ENCODE results near the gene ADSL. TPM values are rescaled to one million over a fixed set of nuclear protein-coding genes. Genes with fewer than 3 reads are reported as not detected.
A peak's percentile ranks its signal among the peaks of the same experiment; 100 is the strongest.

Gene ADSL
- total RNA-seq, 1 donor from 2014 or later = 107 TPM

DNA sequence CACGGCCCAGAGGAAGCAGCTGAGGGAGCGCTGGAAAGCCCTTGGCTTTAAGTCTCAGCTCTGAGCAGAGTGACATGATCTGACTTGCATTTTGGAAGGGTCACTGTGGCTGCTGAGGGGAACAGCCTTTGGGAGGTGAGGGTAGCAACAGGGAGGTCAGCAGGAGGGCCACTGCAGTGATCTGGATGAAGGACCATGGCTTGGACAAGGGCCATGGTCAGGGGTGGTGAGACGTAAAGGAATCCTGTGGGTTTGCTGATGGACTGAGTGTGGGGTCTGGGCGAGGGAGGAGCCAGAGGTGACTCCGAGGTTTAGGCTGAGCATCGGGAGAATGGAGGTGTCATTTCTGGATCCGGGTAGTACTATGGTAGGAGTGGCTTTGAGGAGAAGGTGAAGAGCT is 57.4 kb downstream of the ADSL start:
- TF ChIP-seq, protein P1, sequence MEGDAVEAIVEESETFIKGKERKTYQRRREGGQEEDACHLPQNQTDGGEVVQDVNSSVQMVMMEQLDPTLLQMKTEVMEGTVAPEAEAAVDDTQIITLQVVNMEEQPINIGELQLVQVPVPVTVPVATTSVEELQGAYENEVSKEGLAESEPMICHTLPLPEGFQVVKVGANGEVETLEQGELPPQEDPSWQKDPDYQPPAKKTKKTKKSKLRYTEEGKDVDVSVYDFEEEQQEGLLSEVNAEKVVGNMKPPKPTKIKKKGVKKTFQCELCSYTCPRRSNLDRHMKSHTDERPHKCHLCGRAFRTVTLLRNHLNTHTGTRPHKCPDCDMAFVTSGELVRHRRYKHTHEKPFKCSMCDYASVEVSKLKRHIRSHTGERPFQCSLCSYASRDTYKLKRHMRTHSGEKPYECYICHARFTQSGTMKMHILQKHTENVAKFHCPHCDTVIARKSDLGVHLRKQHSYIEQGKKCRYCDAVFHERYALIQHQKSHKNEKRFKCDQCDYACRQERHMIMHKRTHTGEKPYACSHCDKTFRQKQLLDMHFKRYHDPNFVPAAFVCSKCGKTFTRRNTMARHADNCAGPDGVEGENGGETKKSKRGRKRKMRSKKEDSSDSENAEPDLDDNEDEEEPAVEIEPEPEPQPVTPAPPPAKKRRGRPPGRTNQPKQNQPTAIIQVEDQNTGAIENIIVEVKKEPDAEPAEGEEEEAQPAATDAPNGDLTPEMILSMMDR (IDR thresholded peaks at IDR 0.05; ENCODE audit: unreplicated experiment) = no peak
- Mint-ChIP-seq H3K9me3 (ENCODE audit: unreplicated experiment) (no peaks in the 10 kb centered on the region), H3K27ac (ENCODE audit: unreplicated experiment) (peak overlapping the region; percentile 81), H3K4me3 (ENCODE audit: unreplicated experiment) (peak overlapping the region; percentile 20), H3K36me3 (ENCODE audit: low read depth, unreplicated experiment) (peaks cover 40% of the 10 kb centered on the region), H3K4me1 (ENCODE audit: unreplicated experiment) (peaks cover 14% of the 10 kb centered on the region), H3K27me3 (ENCODE audit: unreplicated experiment) (peaks cover 18% of the 10 kb centered on the region)
- no peak for DNase-seq (ENCODE audit: low spot score)

DNA sequence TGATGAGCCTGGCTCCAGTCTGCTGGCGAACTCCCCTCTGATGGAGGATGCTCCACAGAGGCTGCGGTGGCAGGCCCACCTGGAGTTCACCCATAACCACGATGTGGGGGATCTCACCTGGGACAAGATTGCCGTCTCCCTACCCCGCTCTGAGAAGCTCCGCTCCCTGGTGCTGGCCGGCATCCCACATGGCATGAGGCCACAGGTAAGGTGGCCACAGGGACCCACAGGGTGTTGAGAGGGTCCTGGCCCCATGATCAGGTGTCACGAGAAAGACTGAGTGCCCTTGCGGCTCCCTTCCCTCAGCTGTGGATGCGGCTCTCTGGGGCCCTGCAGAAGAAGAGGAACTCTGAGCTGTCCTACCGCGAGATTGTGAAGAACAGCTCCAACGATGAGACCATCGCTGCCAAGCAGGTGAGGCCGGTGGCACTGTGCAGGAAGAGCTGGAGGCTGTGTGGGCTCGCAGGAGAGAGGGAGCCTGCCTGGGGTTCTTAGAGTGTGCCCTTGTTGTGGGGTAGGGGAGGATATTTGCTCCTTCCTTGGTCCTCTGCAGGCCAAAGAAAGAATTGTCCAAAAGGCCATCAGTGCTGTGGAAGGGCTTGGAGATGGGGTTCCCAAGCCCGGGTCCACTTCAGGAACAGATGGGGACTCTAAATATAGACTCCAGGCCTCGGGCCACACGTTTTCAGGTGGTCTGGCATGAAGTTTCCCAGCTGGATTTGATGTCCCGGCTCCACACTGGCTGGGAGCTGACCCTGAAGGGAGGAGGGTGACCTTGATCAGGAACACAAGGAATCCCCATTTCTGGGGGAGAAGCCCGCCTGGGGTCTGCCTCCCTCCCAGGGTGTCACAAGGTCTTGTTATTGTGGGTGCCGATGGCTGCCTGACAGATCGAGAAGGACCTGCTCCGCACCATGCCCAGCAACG is 58.2 kb downstream of the ADSL start:
- Mint-ChIP-seq H3K27ac (ENCODE audit: unreplicated experiment) (peak overlapping the region; percentile 26), H3K4me1 (ENCODE audit: unreplicated experiment) (peaks cover 14% of the 10 kb centered on the region), H3K36me3 (ENCODE audit: low read depth, unreplicated experiment) (peaks cover 40% of the 10 kb centered on the region), H3K4me3 (ENCODE audit: unreplicated experiment) (peak overlapping the region; percentile 47), H3K27me3 (ENCODE audit: unreplicated experiment) (peaks cover 18% of the 10 kb centered on the region), H3K9me3 (ENCODE audit: unreplicated experiment) (no peaks in the 10 kb centered on the region)
- TF ChIP-seq, protein P1 (IDR thresholded peaks at IDR 0.05; ENCODE audit: unreplicated experiment) = no peak
- DNase-seq (ENCODE audit: low spot score) = no peak

DNA sequence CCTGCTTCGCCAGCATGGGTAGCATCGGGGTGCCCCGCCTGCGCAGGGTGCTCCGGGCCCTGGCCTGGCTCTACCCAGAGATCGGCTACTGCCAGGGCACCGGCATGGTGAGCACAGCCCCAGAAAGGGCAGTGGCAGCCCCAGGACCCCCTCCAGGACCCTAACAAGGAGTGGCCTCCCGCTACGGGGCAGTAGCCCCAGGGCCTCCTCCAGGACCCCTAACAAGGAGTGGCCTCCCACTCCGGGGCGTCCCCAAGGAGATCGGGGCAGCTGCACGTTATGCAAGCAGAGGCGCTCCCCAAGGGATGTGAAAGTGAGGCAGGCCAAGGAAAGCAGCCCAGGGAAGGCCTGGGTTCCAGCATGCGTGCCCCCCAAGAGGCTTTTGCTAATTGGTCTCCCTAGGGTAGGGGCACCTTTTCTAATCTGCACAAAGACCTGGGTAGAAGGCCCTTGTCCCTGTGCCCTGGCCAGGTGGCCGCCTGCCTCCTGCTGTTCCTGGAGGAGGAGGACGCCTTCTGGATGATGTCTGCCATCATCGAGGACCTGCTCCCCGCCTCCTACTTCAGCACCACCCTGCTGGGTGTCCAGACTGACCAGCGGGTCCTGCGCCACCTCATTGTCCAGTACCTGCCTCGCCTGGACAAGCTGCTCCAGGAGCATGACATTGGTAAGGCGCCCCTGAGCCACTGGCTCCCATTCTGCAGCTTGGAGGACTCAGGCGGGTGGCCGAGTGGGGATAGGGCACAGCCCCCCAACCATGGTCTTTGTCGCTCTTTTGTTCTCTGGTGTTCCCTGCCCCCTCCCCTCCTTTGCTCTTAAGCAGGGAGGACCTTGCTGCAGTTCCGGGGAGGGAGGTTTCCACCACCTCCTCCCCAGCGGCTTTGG is 59.1 kb downstream of the ADSL start:
- peaks cover 14% of the 10 kb centered on the region for H3K4me1 Mint-ChIP-seq (ENCODE audit: unreplicated experiment)
- H3K4me3 Mint-ChIP-seq (ENCODE audit: unreplicated experiment) = no peak overlapping the region
- H3K27ac Mint-ChIP-seq (ENCODE audit: unreplicated experiment) = no peak overlapping the region
- H3K9me3 Mint-ChIP-seq (ENCODE audit: unreplicated experiment) = no peaks in the 10 kb centered on the region
- DNase-seq (ENCODE audit: low spot score) = no peak
- TF ChIP-seq, protein P1 (IDR thresholded peaks at IDR 0.05; ENCODE audit: unreplicated experiment) = no peak
- H3K27me3 Mint-ChIP-seq (ENCODE audit: unreplicated experiment) = peaks cover 18% of the 10 kb centered on the region
- peaks cover 40% of the 10 kb centered on the region for H3K36me3 Mint-ChIP-seq (ENCODE audit: low read depth, unreplicated experiment)

DNA sequence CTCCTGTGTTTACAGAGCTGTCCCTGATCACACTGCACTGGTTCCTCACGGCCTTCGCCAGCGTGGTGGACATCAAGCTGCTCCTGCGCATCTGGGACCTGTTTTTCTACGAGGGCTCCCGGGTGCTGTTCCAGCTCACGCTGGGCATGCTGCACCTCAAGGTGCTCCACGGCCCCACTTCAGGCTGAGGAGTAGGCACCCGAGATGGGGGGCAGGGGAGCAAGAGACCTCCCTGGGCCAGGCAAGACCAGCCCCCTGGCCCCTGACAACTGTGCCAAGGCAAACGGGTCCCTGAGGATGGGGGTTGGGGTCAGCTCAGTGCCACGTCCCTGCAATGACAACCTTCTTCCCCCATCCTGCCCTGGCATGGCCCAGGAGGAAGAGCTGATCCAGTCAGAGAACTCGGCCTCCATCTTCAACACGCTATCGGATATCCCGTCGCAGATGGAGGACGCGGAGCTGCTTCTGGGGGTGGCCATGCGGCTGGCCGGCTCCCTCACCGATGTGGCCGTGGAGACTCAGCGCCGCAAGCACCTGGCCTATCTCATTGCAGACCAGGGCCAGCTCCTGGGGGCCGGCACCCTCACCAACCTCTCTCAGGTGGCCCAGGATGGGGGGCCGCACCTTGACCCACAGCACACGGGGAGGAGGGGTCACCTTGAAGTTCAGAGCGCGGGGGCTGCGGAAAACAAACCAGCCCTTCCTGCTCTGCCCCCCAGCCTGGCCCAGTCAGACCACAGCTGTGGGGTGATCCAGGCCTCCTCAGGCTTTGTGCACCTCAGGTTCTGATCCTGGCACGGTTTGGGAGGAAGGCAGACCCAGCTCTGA is 60.0 kb downstream of the ADSL start:
- Mint-ChIP-seq H3K4me1 (ENCODE audit: unreplicated experiment) (peaks cover 14% of the 10 kb centered on the region), H3K9me3 (ENCODE audit: unreplicated experiment) (no peaks in the 10 kb centered on the region), H3K27ac (ENCODE audit: unreplicated experiment) (no peak overlapping the region), H3K36me3 (ENCODE audit: low read depth, unreplicated experiment) (peaks cover 41% of the 10 kb centered on the region), H3K27me3 (ENCODE audit: unreplicated experiment) (peaks cover 20% of the 10 kb centered on the region), H3K4me3 (ENCODE audit: unreplicated experiment) (no peak overlapping the region)
- TF ChIP-seq, protein P1 (IDR thresholded peaks at IDR 0.05; ENCODE audit: unreplicated experiment) = no peak
- DNase-seq (ENCODE audit: low spot score) = no peak
